Erythroblast (primary cell): Measurements from ENCODE around the gene ELOVL2.

ENCODE experiments used
- GATA1 ChIP-seq: IDR thresholded peaks from 2 replicates; pipeline ENCODE4 v1.6.1; 2011; ENCODE audit warnings: low read depth, mild to moderate bottlenecking, control low read depth, low read length, moderate library complexity
- POLR2A ChIP-seq: IDR thresholded peaks from 2 replicates; pipeline ENCODE4 v1.6.1; 2011; ENCODE audit warnings: mild to moderate bottlenecking, low read length

DNA sequence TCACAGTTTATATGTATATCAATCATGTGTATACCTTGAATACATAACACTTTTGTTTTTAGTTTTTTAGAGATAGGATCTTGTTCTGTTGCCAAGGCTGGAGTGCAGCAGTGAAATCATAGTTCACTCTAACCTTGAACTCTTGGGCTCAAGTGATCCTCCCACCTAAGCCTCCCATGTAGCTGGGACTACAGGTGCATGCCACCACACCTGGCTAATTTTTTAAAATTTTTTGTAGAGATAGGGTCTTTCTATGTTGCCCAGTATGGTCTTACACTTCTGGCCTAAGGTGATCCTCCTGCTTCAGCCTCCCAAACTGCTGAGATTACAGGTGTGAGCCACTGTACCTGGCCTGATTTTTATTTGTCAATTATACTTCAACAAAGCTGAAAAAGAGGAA is 87.3 kb downstream of the ELOVL2 start:
- no peak for TF ChIP-seq POLR2A
- TF ChIP-seq GATA1: no peak
